H1 (cell line): Measurements from ENCODE around the gene ZNF609. TPM values are rescaled to one million over a fixed set of nuclear protein-coding genes. Genes with fewer than 3 reads are reported as not detected.

Source experiments
- BACH1 ChIP-seq: IDR thresholded peaks from 2 replicates; pipeline ENCODE4 v1.6.1; 2012; ENCODE audit warnings: low read length, improper control_type of control experiment
- polyA plus RNA-seq, 7 experiments: library from polyadenylated mRNA; depleted of rRNA in 3 of 7; stranded (reverse) in 5 of 7; unstranded in 2 of 7; fragments of >200 nt in 5 of 7; fragments of 200-250 nt in 2 of 7; gene quantifications; 1 replicate in 5 of 7; 2 replicates in 1 of 7; 4 replicates in 1 of 7; pipeline versions ENCODE4 v1.2.1 to v1.2.3, GENCODE V29; 2011 to 2013; ENCODE audit warnings: missing spikeins in 2 of 7, mixed read lengths in 2 of 7
- total RNA-seq: library from RNA; stranded (reverse); fragmentation: NEBNext Ultra II Directional; extraction: Animal tissue kit (Norgen Biotek cat#: 25700); gene quantifications from 2 replicates; pipeline ENCODE4 v1.2.1, GENCODE V29; 2021

The ZNF609 gene
- total and polyA plus RNA-seq, 2 of the 8 experiments (the other 6 are each of a cell fraction or from before 2014, with no cell fraction given) = 15.5 to 47.8 TPM

GRCh38 chr15:64651601-64652191 is 191.3 kb downstream of the ZNF609 start (continued):
- no peak for TF ChIP-seq BACH1
